HL-60 (cell line): ENCODE results near the gene GALNT14.

Experiments
- DNase-seq, 2 experiments: peaks; one replicate each; pipeline ENCODE4 v3.0.0-alpha.2; 2010 to 2020; ENCODE audit warnings: low read depth in 1 of 2, low spot score in 1 of 2
- H3K27ac ChIP-seq: fragments of 250-450 bp; sonication (Bioruptor Pico); replicated peaks from 2 replicates; pipeline ENCODE4 v1.5.1; 2020; ENCODE audit warnings: mild to moderate bottlenecking, moderate library complexity
- H3K27me3 ChIP-seq: fragments of 250-450 bp; sonication (Bioruptor Pico); 2 replicates; pipeline ENCODE4 v1.5.1; 2021; ENCODE audit warnings: mild to moderate bottlenecking, moderate library complexity; ENCODE audit not compliant: insufficient read depth, poor library complexity, severe bottlenecking
- H3K4me3 ChIP-seq: replicated peaks from 2 replicates; pipeline ENCODE4 v1.5.1; 2011; ENCODE audit warnings: mild to moderate bottlenecking, control low read depth, low read length; ENCODE audit not compliant: insufficient read depth
- CTCF ChIP-seq: IDR thresholded peaks from one replicate; pipeline ENCODE4 v1.5.1; 2011; ENCODE audit warnings: low read length, control low read depth, inconsistent platforms; ENCODE audit not compliant: insufficient read depth
- GABPA ChIP-seq: IDR thresholded peaks from 2 replicates; pipeline ENCODE4 v1.6.1; 2012; ENCODE audit warnings: low read depth
- POLR2AphosphoS5 ChIP-seq: IDR thresholded peaks from 2 replicates; pipeline ENCODE4 v1.6.1; 2012; ENCODE audit warnings: low read depth
- REST ChIP-seq: IDR thresholded peaks from 2 replicates; pipeline ENCODE4 v1.6.1; 2012; ENCODE audit warnings: low read depth; ENCODE audit not compliant: insufficient replicate concordance
- SPI1 ChIP-seq: IDR thresholded peaks from 2 replicates; pipeline ENCODE4 v1.6.1; 2012; ENCODE audit warnings: low read depth, mild to moderate bottlenecking, borderline replicate concordance

GALNT14 gene

GRCh38 chr2:30965022-30965531 lies 173.2 kb downstream of the GALNT14 start:
- Histone ChIP-seq H3K4me3 (no peak overlapping the region), H3K27me3 (no peaks in the 10 kb centered on the region), H3K27ac (no peak overlapping the region)
- DNase-seq: no peak
- TF ChIP-seq REST: no peak
- TF ChIP-seq POLR2AphosphoS5: no peak
- TF ChIP-seq CTCF: no peak
- TF ChIP-seq SPI1: no peak
- no peak for TF ChIP-seq GABPA

- no peak overlapping the region for H3K4me3 ChIP-seq
- H3K27me3 ChIP-seq: no peaks in the 10 kb centered on the region
These were observed 173.8 kb downstream of the GALNT14 start for GRCh38 chr2:30964334-30965005.

More at GRCh38 chr2:30964334-30965005, 173.8 kb downstream of the GALNT14 start:
- TF ChIP-seq CTCF (no peak), POLR2AphosphoS5 (no peak), REST (no peak), SPI1 (no peak), GABPA (no peak)
- no peak for DNase-seq
- H3K27ac ChIP-seq: no peak overlapping the region
